HCT116 (cell line): ENCODE data around the gene FAM13A.

ENCODE experiments used
- ATF3 ChIP-seq: IDR thresholded peaks from 2 replicates; pipeline ENCODE4 v1.6.1; 2012
- CEBPB ChIP-seq: IDR thresholded peaks from 2 replicates; pipeline ENCODE4 v1.6.1; 2012; ENCODE audit warnings: low read depth
- CTCF ChIP-seq, 3 experiments: fragments of 200-600 bp in 1 of 3; sonication (generic) in 1 of 3; IDR thresholded peaks in 2 of 3; conservative IDR thresholded peaks in 1 of 3; 2 replicates each; pipeline ENCODE4 v1.5.1; 2012 to 2017; ENCODE audit warnings: low read depth in 2 of 3, low read length in 2 of 3, antibody characterized with exemption in 1 of 3, borderline replicate concordance in 1 of 3, control low read depth in 1 of 3, mild to moderate bottlenecking in 1 of 3, mixed read lengths in 1 of 3, mixed run types in 1 of 3, moderate library complexity in 1 of 3; ENCODE audit not compliant: insufficient read depth in 1 of 3
- JUND ChIP-seq: IDR thresholded peaks from 2 replicates; pipeline ENCODE4 v1.6.1; 2012
- POLR2AphosphoS5 ChIP-seq: IDR thresholded peaks from 2 replicates; pipeline ENCODE4 v1.6.1; 2011; ENCODE audit warnings: mild to moderate bottlenecking, low read depth, low read length, moderate library complexity
- RAD21 ChIP-seq: IDR thresholded peaks from 2 replicates; pipeline ENCODE4 v1.6.1; 2012; ENCODE audit warnings: low read depth, mild to moderate bottlenecking
- REST ChIP-seq: IDR thresholded peaks from 2 replicates; pipeline ENCODE4 v1.6.1; 2012; ENCODE audit warnings: low read depth
- YY1 ChIP-seq: IDR thresholded peaks from 2 replicates; pipeline ENCODE4 v1.6.1; 2011; ENCODE audit warnings: low read length, low read depth, moderate library complexity, mild to moderate bottlenecking; ENCODE audit not compliant: insufficient replicate concordance; ENCODE audit errors: extremely low read depth
- ZFX ChIP-seq: fragments of 450-650 bp; IDR thresholded peaks from 2 replicates; pipeline ENCODE4 v1.6.1; 2017

- TF ChIP-seq YY1 (no peak), CTCF (IDR thresholded peaks at IDR 0.05 in 2 of 3, conservative IDR thresholded peaks at IDR 0.05 in 1 of 3; ENCODE audit: borderline replicate concordance in 1 of 3, insufficient read depth in 1 of 3, low read depth in 2 of 3, low read length in 2 of 3) (no peak), ATF3 (no peak), POLR2AphosphoS5 (no peak), REST (no peak), JUND (no peak), CEBPB (no peak), RAD21 (no peak), ZFX (no peak)
Observed at GRCh38 chr4:88792268-88792781, 264.7 kb downstream of the FAM13A start.
